ENCODE measurements around the gene LAG3.

Gene LAG3

DNA sequence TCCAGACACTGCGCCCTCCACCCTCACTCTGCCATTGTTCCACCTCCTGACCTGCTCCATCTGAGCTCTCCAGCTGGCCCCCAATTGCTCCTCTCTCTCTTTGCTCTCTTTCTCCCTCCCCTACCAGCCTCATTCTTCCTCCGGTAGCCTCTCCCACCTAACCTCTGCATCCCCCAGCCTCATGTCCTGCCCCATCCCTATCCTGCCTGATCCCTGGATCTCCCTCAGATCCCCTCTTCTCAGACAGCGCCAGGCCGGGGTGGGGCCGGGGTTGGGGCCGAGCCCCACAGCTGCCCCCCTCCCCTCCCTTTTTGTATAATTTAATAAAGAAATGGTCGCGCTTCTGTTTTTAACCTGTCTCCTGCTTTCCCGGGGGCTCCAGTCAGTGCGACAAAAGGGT is 1.7 kb upstream of the LAG3 start:
- CTCF ChIA-PET: interaction anchor here (0.8 to 8.7 kb wide), 8 partner anchors 8 to 151 kb away, joined by 3 to 222 read pairs (median 4); partner anchors contain the start of genes CD4 and MLF2
- POLR2A ChIA-PET: no interaction called here
- TF ChIP-seq, protein P1, sequence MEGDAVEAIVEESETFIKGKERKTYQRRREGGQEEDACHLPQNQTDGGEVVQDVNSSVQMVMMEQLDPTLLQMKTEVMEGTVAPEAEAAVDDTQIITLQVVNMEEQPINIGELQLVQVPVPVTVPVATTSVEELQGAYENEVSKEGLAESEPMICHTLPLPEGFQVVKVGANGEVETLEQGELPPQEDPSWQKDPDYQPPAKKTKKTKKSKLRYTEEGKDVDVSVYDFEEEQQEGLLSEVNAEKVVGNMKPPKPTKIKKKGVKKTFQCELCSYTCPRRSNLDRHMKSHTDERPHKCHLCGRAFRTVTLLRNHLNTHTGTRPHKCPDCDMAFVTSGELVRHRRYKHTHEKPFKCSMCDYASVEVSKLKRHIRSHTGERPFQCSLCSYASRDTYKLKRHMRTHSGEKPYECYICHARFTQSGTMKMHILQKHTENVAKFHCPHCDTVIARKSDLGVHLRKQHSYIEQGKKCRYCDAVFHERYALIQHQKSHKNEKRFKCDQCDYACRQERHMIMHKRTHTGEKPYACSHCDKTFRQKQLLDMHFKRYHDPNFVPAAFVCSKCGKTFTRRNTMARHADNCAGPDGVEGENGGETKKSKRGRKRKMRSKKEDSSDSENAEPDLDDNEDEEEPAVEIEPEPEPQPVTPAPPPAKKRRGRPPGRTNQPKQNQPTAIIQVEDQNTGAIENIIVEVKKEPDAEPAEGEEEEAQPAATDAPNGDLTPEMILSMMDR (IDR thresholded peaks at IDR 0.05; ENCODE audit: insufficient read depth, low read length, missing control alignments): no peak
- H3K4me3 ChIP-seq (ENCODE audit: low read depth, low read length): no peak overlapping the region
- DNase-seq (ENCODE audit: low read depth, low spot score): no peak

DNA sequence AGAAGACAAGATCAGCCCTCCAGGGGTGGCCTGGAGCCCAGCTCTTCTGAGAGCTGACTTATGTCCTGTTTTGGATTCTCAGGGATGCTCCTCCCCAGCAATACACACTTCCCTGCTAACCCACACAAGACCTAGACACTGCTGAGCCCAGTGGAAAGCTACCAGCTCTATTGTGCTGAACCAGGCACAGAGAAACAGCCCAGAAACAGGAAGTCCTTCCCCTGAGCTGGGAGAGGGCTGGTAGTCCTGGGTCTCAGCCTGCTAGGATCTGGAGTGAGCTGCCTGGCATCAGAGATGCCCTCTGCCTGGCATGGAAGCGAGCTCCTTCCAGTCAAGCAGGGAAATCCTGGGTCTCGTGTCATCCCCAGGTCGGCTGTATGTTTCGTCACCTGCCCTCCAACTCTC is 1.2 kb upstream of the LAG3 start:
- TF ChIP-seq, protein P1 (IDR thresholded peaks at IDR 0.05; ENCODE audit: insufficient read depth, low read length, missing control alignments): no peak
- ChIA-PET POLR2A (interaction anchor here (0.9 kb wide), 1 partner anchor 19 kb away, joined by 4 read pairs; no protein-coding TSS in a partner anchor), CTCF (interaction anchor here (0.7 to 8.7 kb wide), 10 partner anchors 8 to 151 kb away, joined by 3 to 222 read pairs (median 4); partner anchors contain the start of genes CD4, MLF2 and P3H3)
- DNase-seq (ENCODE audit: low read depth, low spot score): no peak
- H3K4me3 ChIP-seq (ENCODE audit: low read depth, low read length): no peak overlapping the region

- no peak for DNase-seq (ENCODE audit: low read depth, low spot score)
- ChIA-PET POLR2A (interaction anchor here (0.9 to 1.7 kb wide), 3 partner anchors 19 to 82 kb away, joined by 3 to 5 read pairs (median 4); partner anchors contain the start of genes MLF2 and ZNF384), CTCF (interaction anchor here (0.7 to 8.7 kb wide), 10 partner anchors 7 to 152 kb away, joined by 3 to 222 read pairs (median 4); partner anchors contain the start of genes CD4, MLF2 and P3H3)
- TF ChIP-seq, protein P1 (IDR thresholded peaks at IDR 0.05; ENCODE audit: insufficient read depth, low read length, missing control alignments): no peak
- no peak overlapping the region for H3K4me3 ChIP-seq (ENCODE audit: low read depth, low read length)
Measured at GRCh38 chr12:6771509-6772330, 600 bp upstream of the LAG3 start.

DNA sequence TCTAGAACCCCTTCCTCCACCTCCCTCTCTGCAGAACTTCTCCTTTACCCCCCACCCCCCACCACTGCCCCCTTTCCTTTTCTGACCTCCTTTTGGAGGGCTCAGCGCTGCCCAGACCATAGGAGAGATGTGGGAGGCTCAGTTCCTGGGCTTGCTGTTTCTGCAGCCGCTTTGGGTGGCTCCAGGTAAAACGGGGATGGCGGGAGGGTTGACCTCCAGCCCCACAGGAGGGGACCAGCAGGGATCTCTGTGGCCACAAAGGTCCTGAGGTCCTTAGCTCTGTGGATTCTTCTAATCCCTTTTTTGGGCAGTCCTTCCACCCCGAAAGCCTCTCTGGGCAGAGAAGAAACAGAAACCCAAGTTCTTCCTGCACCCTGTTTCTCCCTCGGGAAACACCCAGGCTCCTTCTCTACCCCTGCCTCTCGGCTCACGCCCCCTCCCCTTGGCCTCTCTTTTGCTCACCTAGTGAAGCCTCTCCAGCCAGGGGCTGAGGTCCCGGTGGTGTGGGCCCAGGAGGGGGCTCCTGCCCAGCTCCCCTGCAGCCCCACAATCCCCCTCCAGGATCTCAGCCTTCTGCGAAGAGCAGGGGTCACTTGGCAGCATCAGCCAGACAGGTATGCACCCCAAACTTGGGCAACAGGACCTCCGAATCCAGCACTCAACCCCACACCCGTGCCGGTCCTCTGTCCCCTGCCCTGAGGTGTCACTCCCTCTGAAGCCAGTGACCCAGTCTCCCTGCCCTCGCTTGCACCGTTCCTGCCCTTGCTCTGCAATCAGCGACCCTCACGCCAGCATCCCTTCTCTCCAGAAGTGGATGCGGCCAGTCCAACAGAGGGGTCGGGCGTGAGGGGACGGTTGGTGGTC is 638 bp downstream of the LAG3 start:
- no peak overlapping the region for H3K4me3 ChIP-seq (ENCODE audit: low read depth, low read length)
- TF ChIP-seq, protein P1 (IDR thresholded peaks at IDR 0.05; ENCODE audit: insufficient read depth, low read length, missing control alignments): no peak
- ChIA-PET POLR2A (interaction anchor here (1.7 kb wide), 1 partner anchor 20 kb away, joined by 5 read pairs; the partner anchor contains the start of gene MLF2), CTCF (interaction anchor here (1.5 to 12.1 kb wide), 3 partner anchors 14 to 22 kb away, joined by 5 to 272 read pairs (median 222); partner anchors contain the start of gene MLF2)
- no peak for DNase-seq (ENCODE audit: low read depth, low spot score)

DNA sequence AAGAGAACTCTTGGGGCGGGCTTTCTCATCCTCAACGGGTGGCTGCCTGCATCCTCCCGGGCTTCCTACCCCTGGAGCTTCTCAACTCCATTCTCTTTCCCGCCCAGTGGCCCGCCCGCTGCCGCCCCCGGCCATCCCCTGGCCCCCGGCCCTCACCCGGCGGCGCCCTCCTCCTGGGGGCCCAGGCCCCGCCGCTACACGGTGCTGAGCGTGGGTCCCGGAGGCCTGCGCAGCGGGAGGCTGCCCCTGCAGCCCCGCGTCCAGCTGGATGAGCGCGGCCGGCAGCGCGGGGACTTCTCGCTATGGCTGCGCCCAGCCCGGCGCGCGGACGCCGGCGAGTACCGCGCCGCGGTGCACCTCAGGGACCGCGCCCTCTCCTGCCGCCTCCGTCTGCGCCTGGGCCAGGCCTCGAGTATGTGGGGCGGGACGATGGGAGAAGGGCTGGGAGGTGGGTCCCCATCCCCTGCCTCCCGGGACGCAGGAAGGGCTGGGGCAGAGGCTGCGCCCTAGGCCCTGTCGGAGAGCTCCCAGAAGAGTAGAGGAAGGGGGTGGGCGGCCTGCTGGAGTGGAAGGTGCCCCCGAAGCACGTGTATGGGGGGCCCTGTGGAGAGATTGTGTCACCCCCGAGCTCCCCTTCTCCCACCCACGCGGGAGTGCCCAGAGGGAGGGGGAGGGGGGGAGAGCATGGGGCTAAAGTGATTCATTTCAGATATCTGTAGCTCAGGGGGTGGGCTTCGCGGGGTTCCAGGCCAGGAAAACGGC is 1.5 kb downstream of the LAG3 start:
- POLR2A ChIA-PET: interaction anchor here (1.0 kb wide), 2 partner anchors 8 to 21 kb away, joined by 3 read pairs; partner anchors contain the start of genes MLF2 and PTMS
- no peak overlapping the region for H3K4me3 ChIP-seq (ENCODE audit: low read depth, low read length)
- TF ChIP-seq, protein P1 (IDR thresholded peaks at IDR 0.05; ENCODE audit: insufficient read depth, low read length, missing control alignments): no peak
- CTCF ChIA-PET: interaction anchor here (0.9 to 12.1 kb wide), 6 partner anchors 5 to 216 kb away, joined by 3 to 272 read pairs (median 4); partner anchors contain the start of genes MLF2 and PTMS
- no peak for DNase-seq (ENCODE audit: low read depth, low spot score)
